Thyroid gland (tissue), 4 donors: ENCODE measurements around the gene AQP9. TPM values are rescaled to one million over a fixed set of nuclear protein-coding genes. Genes with fewer than 3 reads are reported as not detected.

ENCODE experiments used
- DNase-seq, 2 donors: peaks; one replicate each; pipeline ENCODE4 v3.0.0-alpha.2; 2019
- H3K27ac ChIP-seq, 3 donors: fragments of 200-600 bp; sonication (generic); 1 replicate in 2 of 3; 2 replicates in 1 of 3; pipeline ENCODE4 v1.5.1; 2016 to 2019; ENCODE audit warnings: mild to moderate bottlenecking in 1 of 3, moderate library complexity in 1 of 3
- H3K27me3 ChIP-seq: fragments of 200-600 bp; sonication (generic); one replicate; pipeline ENCODE4 v1.5.1; 2019
- H3K36me3 ChIP-seq, 2 donors: fragments of 200-600 bp; sonication (generic); one replicate each; pipeline ENCODE4 v1.5.1; 2016 to 2019
- H3K4me1 ChIP-seq, 2 donors: fragments of 200-600 bp; sonication (generic); one replicate each; pipeline ENCODE4 v1.5.1; 2017 to 2019
- H3K4me3 ChIP-seq, 3 donors: fragments of 200-600 bp; sonication (generic); replicated peaks in 1 of 3; 1 replicate in 2 of 3; 2 replicates in 1 of 3; pipeline ENCODE4 v1.5.1; 2016; ENCODE audit warnings: mild to moderate bottlenecking in 1 of 3
- H3K9me3 ChIP-seq: fragments of 200-600 bp; sonication (generic); one replicate; pipeline ENCODE4 v1.5.1; 2017
- CTCF ChIP-seq, 6 experiments: fragments of 200-600 bp in 3 of 6; fragments of 450-650 bp in 3 of 6; sonication (generic) in 3 of 6; IDR thresholded peaks; one replicate each; pipeline ENCODE4 v1.5.1; 2016 to 2019; ENCODE audit warnings: antibody characterized with exemption in 6 of 6, mild to moderate bottlenecking in 2 of 6, inconsistent platforms in 1 of 6, moderate library complexity in 1 of 6
- POLR2A ChIP-seq, 2 donors: fragments of 450-650 bp; IDR thresholded peaks; one replicate each; pipeline ENCODE4 v1.6.1; 2017; ENCODE audit warnings: antibody characterized with exemption in 2 of 2, mild to moderate bottlenecking in 2 of 2, moderate library complexity in 1 of 2
- WGBS, 2 donors: methylation state at CpG; one replicate each; pipeline ENCODE4 v1.1.5; 2017; 5-methylcytosine and 5-hydroxymethylcytosine counted together
- intact Hi-C: fragments of 100-400 bp; cut with DNase I; formaldehyde crosslinking; loops from one replicate; pipeline ENCODE4 v1.15.1; 2023
- total RNA-seq, 4 donors: library from RNA; depleted of rRNA; stranded (reverse); fragments of >200 nt; gene quantifications; one replicate each; pipeline ENCODE4 v1.2.3, GENCODE V29; 2016

AQP9 gene
- total RNA-seq, 4 donors from 2014 or later, result 0.21 to 1.6 (median 0.78) TPM; not detected in 1

DNA sequence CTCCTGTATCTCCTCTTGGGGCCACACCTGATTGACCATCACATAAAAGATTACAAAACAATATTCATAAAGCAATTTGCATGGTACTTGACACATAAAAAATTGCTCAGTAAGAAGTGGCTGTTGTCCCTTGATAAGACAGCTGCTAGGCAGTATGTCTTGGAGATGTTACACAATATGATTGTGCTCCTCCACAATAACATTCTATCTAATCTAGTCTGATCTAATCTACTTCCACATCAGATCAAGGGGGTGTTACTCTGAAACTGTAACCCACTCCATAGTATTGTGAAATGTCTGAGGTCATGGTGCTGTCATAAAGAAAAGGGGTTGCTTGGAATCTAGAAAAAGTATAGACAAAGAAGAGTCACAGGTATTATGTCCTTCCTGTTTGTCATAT lies 23.4 kb upstream of the AQP9 start:
- Histone ChIP-seq H3K27me3 (no peaks in the 10 kb centered on the region), H3K4me1 (no peaks in the 10 kb centered on the region), H3K36me3 (no peaks in the 10 kb centered on the region), H3K27ac (no peak overlapping the region), H3K9me3 (no peaks in the 10 kb centered on the region), H3K4me3 (no peak overlapping the region)
- intact Hi-C loops, result loop anchor here (5.0 kb wide), 1 partner anchor 67 kb away; no protein-coding TSS in a partner anchor
- TF ChIP-seq CTCF (IDR thresholded peaks at IDR 0.05) (no peak), POLR2A (IDR thresholded peaks at IDR 0.05) (no peak)
- no peak for DNase-seq

- H3K4me3 ChIP-seq, result no peak overlapping the region
- H3K27me3 ChIP-seq, result no peaks in the 10 kb centered on the region
- WGBS, 2 donors, result 81 to 85% methylated on average over 1 of the region's 1 CpG
- intact Hi-C loops, result loop anchor here (5.0 kb wide), 1 partner anchor 67 kb away; no protein-coding TSS in a partner anchor
- H3K9me3 ChIP-seq, result no peaks in the 10 kb centered on the region
- no peak overlapping the region for H3K27ac ChIP-seq
- no peaks in the 10 kb centered on the region for H3K36me3 ChIP-seq
- H3K4me1 ChIP-seq, result no peaks in the 10 kb centered on the region
- TF ChIP-seq POLR2A (IDR thresholded peaks at IDR 0.05) (no peak), CTCF (IDR thresholded peaks at IDR 0.05) (peak in 4 of 6 experiments; percentile 21 to 45 (median 38))
- DNase-seq, result no peak
These were observed 22.5 kb upstream of the AQP9 start for GRCh38 chr15:58115692-58116091.

DNA sequence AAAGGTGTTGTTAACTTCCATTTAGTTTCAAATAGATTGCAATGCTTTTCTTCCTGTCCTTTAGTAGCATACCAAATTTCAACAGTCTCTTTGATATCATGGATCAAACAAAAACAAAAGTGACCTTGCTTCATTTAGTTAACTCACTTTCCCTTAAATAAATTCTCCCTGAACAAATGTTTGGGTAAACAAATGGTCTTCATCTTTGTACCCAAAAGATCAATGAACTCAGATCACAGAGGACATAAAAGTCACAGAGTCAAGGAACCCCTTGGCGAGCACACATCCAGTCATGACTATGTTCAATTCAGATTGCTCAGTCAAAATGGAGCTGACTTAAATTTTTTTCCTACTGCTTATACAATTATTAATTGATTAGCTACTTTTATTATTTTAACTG lies 20.6 kb upstream of the AQP9 start:
- intact Hi-C loops, result loop anchor here (5.0 kb wide), 1 partner anchor 65 kb away; no protein-coding TSS in a partner anchor
- no peak for DNase-seq
- 95% methylated on average over 1 of the region's 1 CpG for WGBS, 2 donors
- H3K4me1 ChIP-seq, result no peaks in the 10 kb centered on the region
- H3K36me3 ChIP-seq, result no peaks in the 10 kb centered on the region
- H3K27me3 ChIP-seq, result no peaks in the 10 kb centered on the region
- no peak for TF ChIP-seq CTCF (IDR thresholded peaks at IDR 0.05)
- TF ChIP-seq POLR2A (IDR thresholded peaks at IDR 0.05), result no peak
- no peak overlapping the region for H3K27ac ChIP-seq
- no peaks in the 10 kb centered on the region for H3K9me3 ChIP-seq
- H3K4me3 ChIP-seq, result no peak overlapping the region

DNA sequence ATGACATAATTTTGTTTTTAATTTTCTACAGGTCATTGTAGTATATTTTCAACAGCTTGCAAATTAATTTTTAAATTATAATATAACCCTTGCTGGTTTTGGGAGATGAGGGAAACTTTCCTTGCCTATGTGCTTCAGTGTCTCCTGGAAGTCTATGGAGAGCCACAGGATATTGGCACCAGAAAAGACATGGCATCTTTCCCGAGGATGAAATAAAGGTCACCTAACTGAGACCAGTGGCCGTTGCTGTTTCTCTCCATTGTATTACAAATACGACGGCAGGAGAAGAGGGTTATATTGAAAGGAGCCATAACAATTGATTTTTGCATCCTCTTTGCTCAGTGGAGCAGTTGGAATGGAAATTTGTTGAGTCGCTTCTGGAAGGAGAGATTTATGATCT lies 19.9 kb upstream of the AQP9 start:
- Histone ChIP-seq H3K27me3 (no peaks in the 10 kb centered on the region), H3K4me1 (no peaks in the 10 kb centered on the region), H3K4me3 (no peak overlapping the region), H3K36me3 (no peaks in the 10 kb centered on the region), H3K9me3 (no peaks in the 10 kb centered on the region), H3K27ac (no peak overlapping the region)
- intact Hi-C loops, result loop anchor here (5.0 kb wide), 1 partner anchor 64 kb away; no protein-coding TSS in a partner anchor
- 80 to 82% methylated on average over 5 of the region's 5 CpGs for WGBS, 2 donors
- no peak for DNase-seq
- TF ChIP-seq POLR2A (IDR thresholded peaks at IDR 0.05), result no peak
- no peak for TF ChIP-seq CTCF (IDR thresholded peaks at IDR 0.05)

DNA sequence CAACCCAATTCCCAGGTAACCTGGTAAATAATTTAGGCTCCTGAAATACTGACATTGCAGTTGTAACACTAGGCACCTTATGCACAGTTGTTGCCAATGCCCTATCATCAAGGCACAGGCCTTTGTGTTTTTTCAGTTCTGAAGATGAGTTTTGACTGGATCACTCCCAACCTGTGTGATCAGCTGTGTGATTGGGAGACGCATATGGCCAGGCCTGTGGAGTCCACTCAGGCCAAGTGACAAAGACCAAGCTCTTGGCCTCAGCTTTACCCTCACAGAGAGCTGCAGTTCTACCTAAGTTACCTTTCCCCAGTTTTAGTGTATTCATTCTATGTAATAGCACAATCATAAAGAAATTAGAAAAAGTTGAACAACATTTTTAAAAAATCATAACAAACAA lies 19.2 kb upstream of the AQP9 start:
- no peak overlapping the region for H3K4me3 ChIP-seq
- no peak for TF ChIP-seq CTCF (IDR thresholded peaks at IDR 0.05)
- no peak for TF ChIP-seq POLR2A (IDR thresholded peaks at IDR 0.05)
- no peak for DNase-seq
- no peaks in the 10 kb centered on the region for H3K27me3 ChIP-seq
- no peaks in the 10 kb centered on the region for H3K4me1 ChIP-seq
- 97 to 100% methylated on average over 1 of the region's 1 CpG for WGBS, 2 donors
- H3K9me3 ChIP-seq, result no peaks in the 10 kb centered on the region
- H3K27ac ChIP-seq, result no peak overlapping the region
- intact Hi-C loops, result loop anchor here (5.0 kb wide), 1 partner anchor 63 kb away; no protein-coding TSS in a partner anchor
- no peaks in the 10 kb centered on the region for H3K36me3 ChIP-seq
